ENCODE data around the gene KCNQ1. TPM values are rescaled to one million over a fixed set of nuclear protein-coding genes. Genes with fewer than 3 reads are reported as not detected.

Gene KCNQ1
- total and polyA plus RNA-seq, 9 of the 15 experiments (the other 6 are each of a cell fraction or from before 2014, with no cell fraction given): 0.44 TPM; not detected in 8

GRCh38 chr11:2400069-2400761 lies 44.6 kb upstream of the KCNQ1 start, which contains the start of gene TSSC4 (continued):
- TF ChIP-seq MBD1 (CRISPR knock-in tag; IDR thresholded peaks at IDR 0.05) (no peak), ZNF436 (CRISPR knock-in tag; IDR thresholded peaks at IDR 0.05) (no peak; the same call in 1 of the 2 replicates), SMARCA4 (IDR thresholded peaks at IDR 0.05) (no peak), NRF1 (conservative IDR thresholded peaks at IDR 0.05 in 1 of 2, IDR thresholded peaks at IDR 0.05 in 1 of 2) (peak; percentile 99 to 100), TCF7L2 (IDR thresholded peaks at IDR 0.05; ENCODE audit: low read depth, low read length) (peak; percentile 22; the same call in 1 of the 2 replicates), ATF6 (CRISPR knock-in tag; IDR thresholded peaks at IDR 0.05) (no peak), ZNF583 (CRISPR knock-in tag; IDR thresholded peaks at IDR 0.05) (0 out of 2 replicates have a peak, but pooled peaks have one; percentile 12), ZNF740 (CRISPR knock-in tag; IDR thresholded peaks at IDR 0.05) (peak; percentile 35; the same call in 1 of the 2 replicates), ZNF740 (tag; IDR thresholded peaks at IDR 0.05) (no peak), NFE2L1 (tag; IDR thresholded peaks at IDR 0.05; ENCODE audit: borderline replicate concordance, low read depth) (no peak), ZNF280A (IDR thresholded peaks at IDR 0.05; ENCODE audit: low read depth, partially characterized antibody) (no peak), ZBTB34 (CRISPR knock-in tag; IDR thresholded peaks at IDR 0.05) (no peak), ZNF239 (CRISPR knock-in tag; IDR thresholded peaks at IDR 0.05) (no peak), SMARCE1 (IDR thresholded peaks at IDR 0.05) (no peak), KLF6 (CRISPR knock-in tag; IDR thresholded peaks at IDR 0.05; ENCODE audit: borderline replicate concordance) (peak; percentile 6; the same call in 1 of the 2 replicates), NR4A1 (CRISPR knock-in tag; IDR thresholded peaks at IDR 0.05) (no peak), NR4A1 (tag; IDR thresholded peaks at IDR 0.05) (no peak), TFE3 (CRISPR knock-in tag; IDR thresholded peaks at IDR 0.05) (no peak)
